ENCODE results near the gene IGDCC3.

The IGDCC3 gene

DNA sequence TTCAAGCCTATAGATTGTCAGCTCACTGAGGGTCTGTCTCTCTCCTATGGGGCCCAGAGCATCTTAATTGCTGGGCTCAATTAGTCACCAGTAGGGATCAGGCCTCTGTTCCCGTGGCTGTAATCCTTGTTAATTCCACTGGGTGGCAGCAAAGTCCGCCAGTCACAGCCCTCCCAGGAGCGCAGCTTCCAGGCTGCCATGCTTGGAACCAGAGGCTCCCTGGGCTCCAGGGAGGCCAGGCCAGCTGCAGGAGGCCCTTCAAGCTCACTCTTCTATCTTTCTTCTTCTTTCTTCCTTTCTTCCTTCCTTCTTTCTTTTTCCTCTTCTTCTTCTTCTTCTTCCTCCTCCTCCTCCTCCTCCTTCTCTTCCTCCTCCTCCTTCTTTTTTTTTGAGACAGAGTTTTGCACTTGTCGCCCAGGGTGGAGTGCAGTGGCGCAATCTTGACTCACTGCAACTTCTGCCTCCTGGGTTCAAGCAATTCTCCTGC, 58.9 kb downstream of the IGDCC3 start:
- peak; percentile 66 for DNase-seq

DNA sequence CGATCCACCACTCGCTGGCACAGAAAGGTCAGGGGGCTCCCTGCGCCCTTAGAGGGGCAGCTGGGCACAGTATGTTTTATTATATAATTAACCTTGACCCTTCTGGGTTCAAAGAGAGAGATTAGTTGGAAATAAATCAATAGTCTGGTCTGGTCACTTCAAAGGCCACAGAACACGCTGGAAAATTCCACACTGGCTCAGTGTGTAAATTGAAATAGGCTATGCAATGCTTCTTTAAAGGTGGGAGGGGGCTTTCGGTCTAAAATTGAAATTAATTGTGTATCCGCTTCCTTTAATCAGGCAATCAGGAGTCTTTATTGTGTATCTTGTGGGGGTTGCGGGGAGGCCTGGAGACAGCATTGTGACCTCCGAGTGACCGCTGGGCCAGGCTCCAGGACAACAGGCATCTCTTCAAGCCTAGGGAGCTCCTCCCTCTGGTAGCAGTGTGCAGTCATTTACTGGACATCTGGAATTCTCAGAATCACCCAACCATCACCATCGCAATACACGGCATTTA, 65.3 kb downstream of the IGDCC3 start:
- DNase-seq, result no peak

- DNase-seq, result no peak
These were observed 66.0 kb downstream of the IGDCC3 start for GRCh38 chr15:65311760-65312159.

- no peak for DNase-seq
These were observed 67.2 kb downstream of the IGDCC3 start for GRCh38 chr15:65310431-65311137.

GRCh38 chr15:65309882-65310418, 67.9 kb downstream of the IGDCC3 start:
- no peak for DNase-seq

GRCh38 chr15:65307978-65308377, 69.8 kb downstream of the IGDCC3 start:
- DNase-seq, result no peak

DNA sequence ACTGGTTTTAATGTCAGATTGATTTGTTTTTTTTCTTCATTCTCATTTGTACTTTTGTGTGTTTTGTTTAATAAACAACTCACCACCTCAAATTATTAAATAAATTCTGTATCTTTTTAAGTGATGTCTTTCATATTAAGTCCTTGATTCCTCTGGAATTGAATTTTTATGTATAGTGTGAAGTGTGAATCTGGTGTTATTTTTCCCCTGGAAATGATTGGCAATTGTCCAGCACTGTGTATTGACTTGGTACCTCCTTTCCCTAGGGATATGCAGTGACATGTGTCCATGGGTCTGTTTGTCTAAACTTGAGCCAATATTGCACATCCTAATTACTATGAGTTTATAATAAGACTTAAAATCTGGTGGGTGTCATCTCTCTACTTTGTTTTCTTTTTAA, 71.3 kb downstream of the IGDCC3 start:
- DNase-seq, result no peak

DNA sequence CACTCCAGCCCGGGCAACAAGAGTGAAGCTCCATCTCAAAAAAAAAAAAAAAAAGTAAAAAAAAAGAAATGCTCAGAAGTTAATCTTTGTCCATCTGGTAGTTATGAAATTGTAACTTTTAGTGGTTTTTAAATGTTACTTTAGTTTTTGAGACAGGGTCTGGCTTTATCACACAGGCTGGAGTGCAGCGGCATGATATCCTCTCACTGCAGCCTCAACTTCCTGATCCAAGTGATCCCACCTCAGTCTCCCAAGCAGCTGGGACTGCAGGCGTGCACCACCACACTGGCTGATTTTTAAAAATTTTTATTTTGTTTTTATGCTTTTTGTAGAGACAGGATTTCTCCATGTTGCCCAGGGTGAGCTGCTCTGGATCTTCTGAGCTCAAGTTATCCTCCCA, 72.0 kb downstream of the IGDCC3 start:
- no peak for DNase-seq

- no peak for DNase-seq
These were observed 72.5 kb downstream of the IGDCC3 start for GRCh38 chr15:65305150-65305758.

DNA sequence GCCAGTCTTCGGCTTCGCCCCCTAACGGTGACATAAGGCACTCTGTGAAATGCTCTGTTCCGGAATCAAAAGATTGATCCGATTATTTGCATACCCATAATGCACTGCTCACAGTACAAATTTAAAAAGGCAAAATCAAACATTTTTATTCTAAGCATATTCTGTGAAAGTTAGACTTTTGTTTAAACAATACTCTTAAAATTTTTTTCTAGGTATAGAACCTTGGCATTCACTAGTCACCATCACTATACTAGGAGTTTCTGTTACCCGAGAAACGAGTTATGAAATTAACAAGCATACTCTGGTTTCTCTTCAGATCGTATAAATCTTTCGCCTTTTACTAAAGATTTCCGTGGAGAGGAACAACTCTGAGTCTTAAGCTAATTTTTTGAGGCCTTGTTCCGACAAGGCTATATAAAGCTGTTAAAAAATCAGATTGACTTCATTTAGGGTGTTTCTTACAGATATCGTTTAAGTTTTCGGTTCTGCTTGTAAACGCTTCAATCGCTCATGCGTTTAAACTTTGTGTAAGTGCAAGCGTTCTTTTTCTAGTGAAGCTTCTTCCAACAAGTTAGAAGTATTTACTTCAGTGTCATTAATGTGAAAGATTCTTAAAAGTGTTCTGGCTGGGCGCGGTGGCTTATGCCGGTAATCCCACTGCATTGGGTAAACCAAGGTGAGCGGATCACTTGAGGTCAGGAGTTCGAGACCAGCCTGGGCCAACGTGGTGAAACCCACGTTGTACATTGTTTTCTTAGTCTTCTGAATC, 73.2 kb downstream of the IGDCC3 start, which contains the start of gene RNU5B-1:
RNU5B-1 (plus strand) TSS at position 297 of the 769 bp plus-strand sequence.
- peak; percentile 69 for DNase-seq

DNA sequence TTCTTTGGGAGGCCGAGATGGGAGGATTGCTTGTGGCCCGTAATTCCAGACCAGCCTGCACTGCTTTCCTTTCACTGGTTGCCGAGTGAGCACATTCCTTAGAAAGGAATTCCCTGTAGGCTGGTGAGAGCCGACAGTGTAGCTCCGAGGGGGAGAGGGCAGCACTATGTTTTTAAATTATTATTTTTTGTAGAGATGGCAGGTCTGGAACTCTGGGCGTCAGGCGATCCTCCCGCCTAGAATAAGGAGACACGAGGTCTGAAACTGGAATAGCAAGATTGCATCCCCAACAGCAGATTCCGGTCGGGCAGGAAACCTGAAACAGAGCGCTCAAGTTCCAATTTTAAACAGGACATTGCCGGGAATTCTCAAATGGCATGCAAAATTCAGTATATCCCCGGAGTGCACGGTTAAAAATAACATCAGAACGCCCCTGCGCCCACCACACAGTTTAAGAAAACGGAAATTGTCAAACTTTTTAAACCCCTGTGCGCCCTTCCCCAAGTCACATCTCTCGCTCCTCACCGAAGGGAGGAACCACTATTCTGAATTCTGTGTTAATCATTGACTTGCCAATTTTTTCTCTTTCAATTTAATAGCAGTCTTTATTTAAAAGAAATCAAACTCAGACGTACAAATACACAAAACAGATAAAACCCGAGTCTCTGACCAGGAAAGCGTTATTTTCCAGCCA, 74.0 kb downstream of the IGDCC3 start:
- no peak for DNase-seq

DNA sequence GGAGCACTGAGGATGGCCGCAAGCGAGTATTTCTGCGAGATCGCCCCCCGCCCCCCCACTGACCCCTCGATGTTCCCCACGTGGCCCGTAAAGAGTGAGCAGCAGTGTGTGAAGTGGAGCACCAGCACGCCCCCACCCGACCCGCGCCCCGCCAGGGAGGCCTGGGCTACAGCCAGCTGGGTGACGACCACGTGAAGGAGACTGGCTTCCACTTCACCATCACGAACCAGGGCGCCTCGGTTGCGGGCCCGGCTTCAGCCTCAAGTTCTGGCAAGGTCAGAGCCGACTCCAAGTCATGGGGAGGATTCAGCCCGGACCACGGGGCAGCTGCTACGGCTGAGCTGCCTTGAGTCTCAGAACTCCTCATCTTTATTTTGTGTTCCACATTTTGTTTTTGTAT, 75.7 kb downstream of the IGDCC3 start:
- no peak for DNase-seq

GRCh38 chr15:65300924-65301441, 76.8 kb downstream of the IGDCC3 start:
- no peak for DNase-seq

GRCh38 chr15:65298731-65299130, 79.1 kb downstream of the IGDCC3 start:
- DNase-seq, result no peak

DNA sequence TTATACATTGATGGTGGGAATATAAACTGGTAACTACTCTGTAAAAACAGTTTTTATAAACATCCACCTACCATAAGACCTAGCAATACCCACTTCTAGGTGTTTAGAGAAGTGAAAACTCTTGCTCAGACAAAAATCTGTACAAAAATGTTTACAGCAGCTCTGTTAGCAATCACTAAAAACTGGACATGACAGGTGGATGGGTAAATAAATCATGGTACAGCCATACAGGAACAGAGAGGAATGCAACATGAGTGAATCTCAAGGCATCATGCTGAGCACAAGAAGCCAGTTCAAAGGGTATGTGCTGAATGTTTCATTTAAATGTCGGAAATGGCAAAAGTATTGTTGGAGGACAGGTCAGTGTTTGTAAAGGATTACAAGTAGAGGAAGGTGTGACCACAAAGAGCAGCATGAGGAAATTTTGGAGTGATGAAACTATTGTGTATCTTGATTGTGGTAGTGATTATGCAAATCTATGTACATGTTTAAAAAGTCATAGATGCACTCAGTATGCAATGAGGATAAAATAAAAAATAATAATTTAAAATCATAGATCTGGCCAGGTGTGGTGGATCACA, 84.8 kb downstream of the IGDCC3 start:
- DNase-seq, result no peak

DNA sequence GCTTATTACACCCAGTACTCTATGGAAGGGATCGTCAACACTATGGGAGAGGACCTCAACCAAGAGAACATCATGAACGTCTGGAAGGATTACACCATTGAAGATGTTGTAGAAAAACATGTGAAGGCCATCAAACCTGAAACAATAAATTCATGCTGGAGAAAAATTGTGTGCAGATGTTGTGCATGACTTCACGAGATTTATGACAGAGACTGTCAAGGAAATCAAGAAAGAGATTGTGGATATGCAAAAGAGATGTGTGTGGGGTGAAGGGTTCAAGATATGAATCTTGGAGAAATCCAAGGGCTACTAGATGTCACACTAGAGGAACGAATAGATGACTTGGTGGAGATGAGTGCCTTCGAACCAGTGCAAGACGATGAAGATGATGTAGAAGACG, 87.6 kb downstream of the IGDCC3 start:
- no peak for DNase-seq

DNA sequence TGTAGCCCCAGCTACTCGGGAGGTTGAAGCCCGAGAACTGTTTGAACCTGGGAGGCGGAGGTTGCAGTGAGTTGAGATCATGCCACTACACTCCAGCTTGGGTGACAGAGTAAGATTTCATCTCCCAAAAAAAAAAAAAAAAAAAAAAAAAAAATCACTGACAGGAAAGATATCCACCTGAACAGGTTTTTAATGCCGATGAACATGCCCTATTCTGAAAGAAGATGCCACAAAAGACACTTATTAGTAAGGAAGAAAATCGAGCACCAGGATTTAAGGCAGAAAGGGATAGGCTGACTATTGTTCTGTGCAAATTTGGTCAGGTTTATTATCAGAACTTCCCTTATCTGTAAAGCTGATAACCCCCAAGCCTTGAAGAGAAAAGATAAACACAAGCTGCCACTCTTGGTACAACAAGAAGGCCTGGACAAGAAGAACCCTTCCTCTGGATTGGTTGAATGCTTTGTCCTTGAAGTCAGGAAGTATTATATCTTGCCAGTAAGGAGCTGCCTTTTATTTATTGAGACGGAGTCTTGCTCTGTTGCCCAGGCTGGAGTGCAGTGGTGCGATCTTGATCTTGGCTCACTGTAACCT, 88.4 kb downstream of the IGDCC3 start:
- no peak for DNase-seq

DNA sequence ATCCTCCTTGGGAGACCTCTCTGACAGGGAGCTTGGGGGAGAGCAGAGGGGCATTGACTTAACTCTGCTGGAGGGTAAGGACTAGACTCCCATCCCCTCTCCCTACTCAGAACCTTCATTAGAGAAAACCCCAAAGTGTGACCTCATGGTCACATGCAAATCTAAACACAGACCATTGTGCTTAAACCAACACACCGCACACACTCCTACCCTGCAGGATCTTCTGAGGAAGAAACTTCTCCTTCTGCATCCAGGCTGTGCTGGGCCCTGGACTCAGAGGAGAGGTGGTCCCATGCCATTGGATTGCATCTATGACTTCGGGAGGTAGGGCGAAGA, 90.3 kb downstream of the IGDCC3 start:
- DNase-seq, result no peak

- DNase-seq, result peak; percentile 92
These were observed 90.9 kb downstream of the IGDCC3 start, which contains the start of gene PARP16 for GRCh38 chr15:65286704-65287519. Gene PARP16, minus strand, starts transcription at chr15:65286883. Its CDS starts 457 bp downstream, at chr15:65286426.

DNA sequence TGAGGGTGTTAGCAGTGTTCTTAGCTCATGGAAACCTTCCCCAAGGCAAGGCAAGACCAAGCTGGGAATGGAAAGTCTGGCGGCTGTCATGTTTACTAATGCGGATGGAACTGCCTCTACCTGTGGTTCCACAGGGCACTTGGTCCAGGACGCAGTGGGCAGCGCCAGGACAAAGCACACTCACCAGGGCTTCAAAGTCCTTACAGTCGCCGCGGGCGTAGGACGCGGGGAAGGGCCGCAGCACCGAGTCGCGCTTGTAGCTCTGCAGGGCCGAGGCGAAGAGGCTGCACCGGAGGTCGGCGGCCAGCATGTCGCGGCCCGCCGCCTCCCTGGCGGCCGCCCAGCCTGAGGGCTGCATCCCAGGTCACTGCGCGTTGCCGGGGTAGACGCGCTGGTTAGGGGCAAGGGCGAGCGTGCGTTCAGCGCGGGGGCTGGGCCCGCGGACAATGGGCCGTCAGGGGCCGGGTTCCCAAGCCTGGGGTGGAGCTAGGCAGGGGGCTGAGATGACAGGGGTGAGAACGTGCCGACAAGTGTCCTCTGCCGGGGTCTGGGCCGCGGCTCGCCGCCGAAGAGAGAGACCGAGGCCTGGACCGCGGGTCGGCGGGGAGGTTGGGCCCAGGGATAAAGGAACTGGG, 91.6 kb downstream of the IGDCC3 start:
- no peak for DNase-seq

All from stimulated activated CD4-positive, alpha-beta T cell treated with anti-CD3 and anti-CD28 coated beads, Interleukin-12 subunit alpha, Interleukin-12 subunit beta, amount 100 ng/mL, for 4 hours (primary cell).